Left ventricle myocardium superior (tissue), 1 donor: ENCODE measurements around the gene DPYD. TPM values are rescaled to one million over a fixed set of nuclear protein-coding genes. Genes with fewer than 3 reads are reported as not detected.

Experiments
- ATAC-seq: fragments of 200-7000 bp; cut with Tn5 transposase; one replicate; pipeline ENCODE4 v1.9.1; 2020; ENCODE audit warnings: mild to moderate bottlenecking, moderate library complexity
- DNase-seq: peaks from one replicate; pipeline ENCODE4 v3.0.0-alpha.2; 2020
- intact Hi-C: fragments of 100-400 bp; cut with micrococcal nuclease; formaldehyde crosslinking; loops from one replicate; pipeline ENCODE4 v1.11.0; 2022
- total RNA-seq: library from RNA; stranded (reverse); fragmentation: NEBNext Ultra II Directional; extraction: Animal tissue kit (Norgen Biotek cat#: 25700); gene quantifications from one replicate; pipeline ENCODE4 v1.2.1, GENCODE V29; 2021
- donor health status: DM: no; HTN: yes; CAD: no; lungs with severe emphysema.

The DPYD gene
- total RNA-seq, 1 donor from 2014 or later, result 11.6 TPM

- DNase-seq (no peak), ATAC-seq (peak; percentile 93)
- intact Hi-C loops, result no loop called here
These were observed 413.0 kb downstream of the DPYD start for GRCh38 chr1:97507863-97508262.

- intact Hi-C loops, result no loop called here
- ATAC-seq (no peak), DNase-seq (no peak)
These were observed 414.5 kb downstream of the DPYD start for GRCh38 chr1:97506368-97506767.

GRCh38 chr1:97505816-97506215 is 415.0 kb downstream of the DPYD start:
- ATAC-seq, result no peak
- intact Hi-C loops, result no loop called here
- DNase-seq, result no peak

DNA sequence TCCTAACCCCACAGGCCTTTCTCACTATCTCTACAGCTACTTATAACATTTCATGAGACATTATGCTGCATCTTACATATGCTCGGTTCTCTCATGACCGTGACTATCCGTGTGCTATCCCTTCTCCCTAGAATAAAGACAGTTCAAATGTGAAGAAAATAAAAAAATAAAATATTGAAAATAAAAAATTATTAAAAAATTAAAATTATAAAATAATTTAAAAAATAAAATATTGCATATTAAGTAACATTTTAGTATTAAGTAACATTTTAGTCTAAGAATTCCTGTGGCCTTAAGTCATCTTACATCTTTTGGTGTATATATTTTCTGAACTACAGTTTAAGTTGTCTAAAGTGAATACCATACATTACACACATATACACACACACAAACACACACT is 415.5 kb downstream of the DPYD start:
- intact Hi-C loops, result no loop called here

DNA sequence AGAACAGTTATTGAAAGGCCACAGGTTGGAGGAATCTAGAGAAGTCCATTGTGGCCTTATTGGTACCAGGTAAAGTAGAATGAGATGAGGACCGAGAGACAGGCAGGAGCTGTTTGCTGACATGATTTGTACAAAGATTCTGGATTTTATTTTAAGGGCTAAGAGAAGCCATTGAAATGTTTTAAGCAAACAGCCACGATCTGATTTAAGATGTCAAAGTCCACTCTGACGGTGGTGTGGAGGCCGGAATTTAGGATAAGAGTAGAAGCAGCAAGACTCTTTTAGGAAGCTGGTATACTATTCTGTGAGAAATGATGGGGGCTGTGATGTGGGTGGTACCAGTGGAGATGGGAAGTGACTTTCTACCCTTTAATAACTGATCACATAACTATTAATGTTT is 418.5 kb downstream of the DPYD start:
- ATAC-seq (no peak), DNase-seq (no peak)
- intact Hi-C loops, result no loop called here

More for the DNA sequence above, 415.5 kb downstream of the DPYD start:
- no peak for DNase-seq
- ATAC-seq, result no peak

GRCh38 chr1:97501628-97502027 is 419.2 kb downstream of the DPYD start:
- intact Hi-C loops, result no loop called here
- ATAC-seq, result no peak
- DNase-seq, result no peak

GRCh38 chr1:97500760-97501159 is 420.1 kb downstream of the DPYD start:
- intact Hi-C loops, result no loop called here
- no peak for ATAC-seq

GRCh38 chr1:97499667-97500066 is 421.2 kb downstream of the DPYD start:
- intact Hi-C loops, result no loop called here
- ATAC-seq (no peak), DNase-seq (no peak)

More at GRCh38 chr1:97500760-97501159, 420.1 kb downstream of the DPYD start:
- DNase-seq, result no peak

GRCh38 chr1:97489834-97490233 is 431.0 kb downstream of the DPYD start:
- intact Hi-C loops, result no loop called here
- DNase-seq (no peak), ATAC-seq (no peak)

- intact Hi-C loops, result no loop called here
- ATAC-seq, result no peak
- no peak for DNase-seq
These were observed 432.3 kb downstream of the DPYD start for GRCh38 chr1:97488530-97488929.

DNA sequence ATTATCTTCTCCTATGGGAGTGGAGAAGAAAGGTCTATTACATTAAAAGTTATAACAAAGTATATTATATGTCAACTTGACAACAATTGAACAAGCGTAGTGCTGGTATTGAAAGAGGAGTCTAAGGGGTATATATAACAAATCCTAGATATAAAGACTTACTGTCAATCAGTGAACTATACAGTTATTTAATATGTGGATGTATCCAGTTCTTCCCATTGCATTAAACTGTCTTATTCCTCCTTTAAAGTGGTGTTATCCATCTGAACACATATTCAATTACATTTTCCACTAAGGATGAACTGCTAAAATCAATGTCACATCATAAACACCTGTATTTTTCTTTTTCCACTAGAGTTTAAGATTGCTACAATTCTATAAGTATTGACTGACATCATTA is 438.8 kb downstream of the DPYD start:
- DNase-seq (no peak), ATAC-seq (no peak)
- intact Hi-C loops, result no loop called here

- intact Hi-C loops, result no loop called here
- ATAC-seq (no peak), DNase-seq (no peak)
These were observed 453.4 kb downstream of the DPYD start for GRCh38 chr1:97467445-97467844.

DNA sequence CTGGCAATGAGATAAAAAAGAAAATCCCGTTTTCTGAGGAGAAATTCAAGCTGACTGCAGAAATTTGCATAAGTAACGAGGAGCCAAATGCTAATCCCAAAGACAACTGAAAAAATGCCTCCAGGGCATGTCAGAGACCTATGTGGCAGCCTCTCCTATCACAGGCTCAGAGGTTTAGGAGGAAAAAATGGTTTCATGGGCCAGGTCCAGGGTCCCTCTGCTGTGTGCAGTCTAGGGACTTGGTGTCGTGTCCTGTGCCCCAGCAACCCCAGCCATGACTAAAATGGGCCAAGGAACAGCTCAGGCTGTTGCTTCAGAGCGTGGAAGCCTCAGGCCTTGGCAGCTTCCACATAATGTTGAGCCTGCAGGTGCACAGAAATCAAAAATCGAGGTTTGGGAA is 456.5 kb downstream of the DPYD start:
- intact Hi-C loops, result no loop called here
- ATAC-seq, result no peak

GRCh38 chr1:97461782-97462181 is 459.1 kb downstream of the DPYD start:
- intact Hi-C loops, result no loop called here
- ATAC-seq, result peak; percentile 52
- DNase-seq, result no peak

More for the DNA sequence above, 456.5 kb downstream of the DPYD start:
- DNase-seq, result no peak

GRCh38 chr1:97457446-97458089 is 463.3 kb downstream of the DPYD start:
- ATAC-seq, result no peak
- intact Hi-C loops, result no loop called here
- no peak for DNase-seq

DNA sequence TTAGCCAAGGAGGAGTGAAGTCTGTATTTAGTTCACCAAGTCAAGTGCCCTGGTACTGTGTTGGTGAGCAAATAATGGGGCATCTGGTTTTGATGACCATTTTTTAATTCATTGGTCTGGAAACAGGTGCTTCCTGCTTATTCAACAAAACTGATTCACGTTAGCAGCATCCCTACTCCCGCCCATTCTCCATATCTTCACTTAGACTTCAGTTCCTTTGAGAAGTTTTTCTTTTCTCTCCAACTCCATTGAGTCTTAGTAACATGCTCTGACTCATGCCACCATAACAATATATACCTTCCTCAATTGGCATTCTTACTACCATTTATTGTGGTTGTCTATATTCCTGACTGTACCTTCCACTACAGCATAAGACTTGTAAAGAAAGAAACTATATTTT is 468.9 kb downstream of the DPYD start:
- DNase-seq (no peak), ATAC-seq (no peak)
- intact Hi-C loops, result no loop called here

DNA sequence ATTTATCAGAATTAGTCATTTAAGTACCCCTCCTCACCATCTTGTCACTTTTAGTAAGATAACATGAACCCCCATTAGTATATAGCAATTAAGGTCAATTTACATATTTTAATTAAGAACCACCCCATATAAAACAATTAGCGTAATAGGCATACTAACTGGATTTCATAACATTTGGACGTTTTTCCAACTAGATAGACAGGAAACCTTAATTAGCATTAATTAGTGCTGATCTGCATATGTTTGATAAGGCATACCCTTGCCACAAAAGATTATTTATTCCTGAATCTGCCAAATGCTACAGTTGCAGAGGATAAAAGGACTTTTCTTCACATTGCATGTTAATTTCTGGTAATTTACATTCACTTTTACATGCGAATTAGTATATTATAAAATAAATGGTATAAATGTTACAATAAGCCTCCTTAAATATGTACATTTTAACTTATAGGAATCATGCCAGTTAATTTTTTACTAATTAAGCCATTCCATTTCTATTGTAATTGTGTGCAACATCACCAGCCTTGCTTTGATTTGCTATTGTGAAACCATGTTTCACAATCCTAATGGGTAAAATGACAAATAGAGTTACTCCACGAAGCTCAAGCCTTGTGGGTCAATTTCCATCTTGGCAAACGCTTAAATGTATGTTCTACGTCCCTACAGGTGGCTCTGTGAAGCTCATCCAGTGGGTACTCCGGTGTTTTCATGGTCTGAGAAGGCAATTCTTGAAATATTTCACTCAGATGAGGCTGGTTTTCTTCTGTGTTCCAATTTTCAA is 469.6 kb downstream of the DPYD start:
- intact Hi-C loops, result no loop called here
- DNase-seq, result no peak
- no peak for ATAC-seq

GRCh38 chr1:97441966-97442365 is 478.9 kb downstream of the DPYD start:
- DNase-seq (no peak), ATAC-seq (no peak)
- intact Hi-C loops, result no loop called here

GRCh38 chr1:97433824-97434177 is 487.0 kb downstream of the DPYD start:
- ATAC-seq, result no peak
- intact Hi-C loops, result no loop called here

DNA sequence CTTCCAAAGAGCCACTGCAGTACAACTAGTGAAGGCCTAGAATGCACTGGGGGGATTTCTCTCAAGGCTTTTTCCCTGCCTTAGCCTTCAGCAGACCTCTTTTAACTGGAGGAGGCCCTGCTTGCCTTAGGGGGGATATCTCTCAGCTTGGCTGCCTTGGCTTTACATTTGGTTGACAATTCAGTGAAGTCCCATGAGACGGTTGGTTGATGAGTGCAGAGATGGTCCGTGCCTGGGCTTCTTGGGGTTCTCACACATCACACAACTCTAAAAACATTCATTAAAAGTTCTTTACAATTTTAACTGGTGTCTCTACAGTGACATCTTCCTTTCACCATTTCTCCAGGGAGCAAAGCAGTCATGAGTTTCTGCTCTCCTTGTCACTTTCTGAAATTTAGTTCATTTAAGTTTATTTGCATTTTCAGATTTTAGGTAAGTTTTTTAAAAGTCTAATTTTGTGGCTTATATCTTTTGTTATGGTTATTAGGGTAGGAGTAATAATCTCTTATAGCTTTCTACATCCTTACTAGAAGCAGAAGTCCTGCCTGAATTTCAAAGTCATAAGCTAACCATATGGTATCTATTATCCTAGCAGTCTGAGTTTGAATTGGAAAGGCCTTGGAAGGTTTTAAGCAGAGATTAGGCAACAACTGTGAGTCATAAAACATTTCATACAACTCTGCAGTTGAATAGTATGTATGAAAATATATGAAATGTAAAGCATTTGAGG is 487.6 kb downstream of the DPYD start:
- DNase-seq, result no peak
- intact Hi-C loops, result no loop called here
- ATAC-seq, result peak; percentile 62

More at GRCh38 chr1:97433824-97434177, 487.0 kb downstream of the DPYD start:
- no peak for DNase-seq
